BLaER1 (cell line): Measurements from ENCODE around the gene CDA.

Source experiments
- H3K27ac ChIP-seq: shearing (Covaris generic); formaldehyde crosslinking; 2 replicates; pipeline ENCODE4 v1.8.1; 2022
- H3K27me3 ChIP-seq: shearing (Covaris generic); formaldehyde crosslinking; 2 replicates; pipeline ENCODE4 v1.8.1; 2022
- H3K36me3 ChIP-seq: shearing (Covaris generic); formaldehyde crosslinking; 2 replicates; pipeline ENCODE4 v1.8.1; 2022
- H3K4me1 ChIP-seq: shearing (Covaris generic); formaldehyde crosslinking; 2 replicates; pipeline ENCODE4 v1.8.1; 2022
- H3K4me2 ChIP-seq: shearing (Covaris generic); formaldehyde crosslinking; 2 replicates; pipeline ENCODE4 v1.8.1; 2022
- H3K4me3 ChIP-seq: shearing (Covaris generic); formaldehyde crosslinking; 2 replicates; pipeline ENCODE4 v1.8.1; 2022
- H3K9ac ChIP-seq: shearing (Covaris generic); formaldehyde crosslinking; 2 replicates; pipeline ENCODE4 v1.8.1; 2022
- H3K9me3 ChIP-seq: shearing (Covaris generic); formaldehyde crosslinking; 2 replicates; pipeline ENCODE4 v1.8.1; 2022
- H4K20me1 ChIP-seq: shearing (Covaris generic); formaldehyde crosslinking; 2 replicates; pipeline ENCODE4 v1.8.1; 2022
- Cebpa-rat ChIP-seq: shearing (Covaris generic); IDR thresholded peaks from 2 replicates; pipeline ENCODE4 v1.8.1; 2022

CDA gene

DNA sequence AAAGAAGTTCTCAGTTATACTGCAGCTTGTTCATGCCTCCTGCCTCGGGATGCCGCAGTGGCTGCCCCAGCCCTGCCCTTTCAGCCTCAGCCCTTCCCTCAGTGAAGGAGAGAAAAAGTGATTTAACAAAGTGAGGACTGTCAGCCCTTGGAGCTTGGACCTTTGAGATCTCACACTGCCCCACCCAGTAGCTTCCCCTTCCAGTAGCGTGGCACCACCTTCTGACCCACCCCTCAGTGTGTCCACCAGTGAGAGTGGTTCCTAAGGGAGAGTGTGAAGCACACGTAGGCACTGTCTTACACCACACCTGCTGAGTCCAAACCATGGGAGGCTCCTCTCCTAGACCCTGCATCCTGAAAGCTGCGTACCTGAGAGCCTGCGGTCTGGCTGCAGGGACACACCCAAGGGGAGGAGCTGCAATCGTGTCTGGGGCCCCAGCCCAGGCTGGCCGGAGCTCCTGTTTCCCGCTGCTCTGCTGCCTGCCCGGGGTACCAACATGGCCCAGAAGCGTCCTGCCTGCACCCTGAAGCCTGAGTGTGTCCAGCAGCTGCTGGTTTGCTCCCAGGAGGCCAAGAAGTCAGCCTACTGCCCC is at the start of gene CDA:
Gene CDA (plus strand): TSS at position 464 of the 592 bp plus-strand sequence. CDS start 33 bp downstream, at position 497.
- no peaks in the 10 kb centered on the region for H3K36me3 ChIP-seq
- TF ChIP-seq Cebpa-rat, result no peak
- H3K27me3 ChIP-seq, result peaks cover 18% of the 10 kb centered on the region
- no peaks in the 10 kb centered on the region for H4K20me1 ChIP-seq
- H3K4me3 ChIP-seq, result no peak within 1 kb of the TSS
- H3K9ac ChIP-seq, result no peak within 1 kb of the TSS
- no peaks in the 10 kb centered on the region for H3K9me3 ChIP-seq
- H3K27ac ChIP-seq, result no peak within 1 kb of the TSS
- peaks cover 1% of the 10 kb centered on the region; the same call in 1 of the 2 replicates for H3K4me1 ChIP-seq
- no peak within 1 kb of the TSS for H3K4me2 ChIP-seq

GRCh38 chr1:20540281-20540680 is 48.6 kb upstream of the CDA start:
- Histone ChIP-seq H3K9ac (no peak overlapping the region), H3K36me3 (no peaks in the 10 kb centered on the region), H3K9me3 (no peaks in the 10 kb centered on the region), H3K4me2 (no peak overlapping the region), H3K27ac (no peak overlapping the region), H4K20me1 (no peaks in the 10 kb centered on the region), H3K4me1 (no peaks in the 10 kb centered on the region), H3K4me3 (no peak overlapping the region), H3K27me3 (no peaks in the 10 kb centered on the region)
- no peak for TF ChIP-seq Cebpa-rat

GRCh38 chr1:20546637-20547036 is 42.3 kb upstream of the CDA start:
- Histone ChIP-seq H3K4me2 (no peak overlapping the region), H3K4me1 (peaks cover 24% of the 10 kb centered on the region), H3K27me3 (peaks cover 1% of the 10 kb centered on the region; the same call in 1 of the 2 replicates), H3K27ac (no peak overlapping the region), H3K36me3 (no peaks in the 10 kb centered on the region), H3K9ac (no peak overlapping the region), H3K4me3 (no peak overlapping the region), H4K20me1 (peaks cover 16% of the 10 kb centered on the region), H3K9me3 (no peaks in the 10 kb centered on the region)
- no peak for TF ChIP-seq Cebpa-rat

DNA sequence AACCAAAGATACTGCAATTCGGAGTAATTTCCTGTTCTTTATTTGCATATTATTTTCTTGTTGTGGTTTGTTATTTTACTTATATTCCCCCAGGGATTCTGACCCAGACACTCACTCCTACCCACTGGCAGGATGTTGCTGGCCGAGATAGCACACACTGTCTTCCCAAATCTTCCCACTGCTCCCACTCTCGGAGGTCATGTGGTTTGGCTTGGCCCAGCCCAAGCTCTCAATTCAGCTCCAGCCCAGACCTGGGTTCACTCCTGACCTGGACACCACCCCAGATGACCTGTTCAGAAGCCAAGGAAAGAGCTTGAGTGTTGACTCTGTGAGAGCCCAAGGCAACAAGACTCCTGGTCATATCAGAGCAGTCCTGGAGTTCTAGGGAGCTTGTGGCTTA is 37.7 kb upstream of the CDA start:
- no peak overlapping the region for H3K27ac ChIP-seq

DNA sequence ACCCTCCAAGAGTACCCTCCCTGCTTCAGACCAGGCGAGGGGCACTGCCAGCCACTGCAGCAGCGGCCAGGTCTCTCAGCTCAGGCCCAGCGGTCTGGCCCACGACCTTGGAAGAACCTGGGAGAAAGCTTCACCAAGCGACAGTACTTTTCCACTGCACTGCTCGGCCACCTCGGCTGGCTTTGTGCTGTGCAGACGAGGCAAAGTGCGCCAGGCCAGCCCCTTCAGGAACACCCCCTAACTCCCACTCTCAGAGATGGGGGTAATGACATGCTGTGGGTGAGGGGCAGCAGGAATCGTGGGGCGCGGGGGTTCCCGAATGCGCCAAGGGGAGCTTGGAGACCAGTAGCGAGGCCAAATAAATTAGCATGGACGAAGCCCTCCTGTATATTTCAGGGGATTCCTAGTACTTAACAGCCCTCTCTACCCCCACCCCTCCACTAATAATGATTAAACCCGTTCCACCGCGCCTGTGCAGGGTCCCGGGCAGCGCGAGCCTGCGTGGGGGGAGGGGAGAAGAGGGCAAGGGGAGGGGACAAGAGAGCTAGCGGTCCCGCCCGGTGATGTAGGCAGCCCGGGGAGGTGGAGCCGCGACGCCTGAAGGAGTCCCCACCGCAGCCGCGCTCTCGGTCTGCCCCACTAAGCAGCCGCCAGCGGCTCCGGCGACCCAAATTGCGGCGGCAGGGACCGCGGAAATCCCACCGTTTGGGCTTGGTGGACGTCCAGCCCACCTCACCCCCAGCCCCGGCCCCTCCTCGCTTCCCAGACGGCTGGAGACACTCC is 36.8 kb upstream of the CDA start, which contains the start of gene FAM43B:
Gene FAM43B (plus strand): TSS at position 629 of the 783 bp plus-strand sequence. CDS start 401 bp downstream, outside the sequence.
- Histone ChIP-seq H3K9ac (no peak within 1 kb of the TSS; the same call in 1 of the 2 replicates), H3K36me3 (no peaks in the 10 kb centered on the region), H4K20me1 (peaks cover 38% of the 10 kb centered on the region), H3K4me3 (peak within 1 kb of the TSS; percentile 53), H3K4me2 (peak within 1 kb of the TSS; percentile 86), H3K27ac (no peak within 1 kb of the TSS), H3K9me3 (no peaks in the 10 kb centered on the region), H3K4me1 (peaks cover 39% of the 10 kb centered on the region), H3K27me3 (peaks cover 48% of the 10 kb centered on the region)
- no peak for TF ChIP-seq Cebpa-rat

More for the DNA sequence above, 37.7 kb upstream of the CDA start:
- no peak overlapping the region for H3K9ac ChIP-seq
- H3K4me1 ChIP-seq, result peaks cover 37% of the 10 kb centered on the region
- no peak for TF ChIP-seq Cebpa-rat
- H3K4me2 ChIP-seq, result peak overlapping the region; percentile 86
- no peak overlapping the region for H3K4me3 ChIP-seq
- H3K27me3 ChIP-seq, result peaks cover 45% of the 10 kb centered on the region
- peaks cover 38% of the 10 kb centered on the region for H4K20me1 ChIP-seq
- H3K36me3 ChIP-seq, result no peaks in the 10 kb centered on the region
- H3K9me3 ChIP-seq, result no peaks in the 10 kb centered on the region

DNA sequence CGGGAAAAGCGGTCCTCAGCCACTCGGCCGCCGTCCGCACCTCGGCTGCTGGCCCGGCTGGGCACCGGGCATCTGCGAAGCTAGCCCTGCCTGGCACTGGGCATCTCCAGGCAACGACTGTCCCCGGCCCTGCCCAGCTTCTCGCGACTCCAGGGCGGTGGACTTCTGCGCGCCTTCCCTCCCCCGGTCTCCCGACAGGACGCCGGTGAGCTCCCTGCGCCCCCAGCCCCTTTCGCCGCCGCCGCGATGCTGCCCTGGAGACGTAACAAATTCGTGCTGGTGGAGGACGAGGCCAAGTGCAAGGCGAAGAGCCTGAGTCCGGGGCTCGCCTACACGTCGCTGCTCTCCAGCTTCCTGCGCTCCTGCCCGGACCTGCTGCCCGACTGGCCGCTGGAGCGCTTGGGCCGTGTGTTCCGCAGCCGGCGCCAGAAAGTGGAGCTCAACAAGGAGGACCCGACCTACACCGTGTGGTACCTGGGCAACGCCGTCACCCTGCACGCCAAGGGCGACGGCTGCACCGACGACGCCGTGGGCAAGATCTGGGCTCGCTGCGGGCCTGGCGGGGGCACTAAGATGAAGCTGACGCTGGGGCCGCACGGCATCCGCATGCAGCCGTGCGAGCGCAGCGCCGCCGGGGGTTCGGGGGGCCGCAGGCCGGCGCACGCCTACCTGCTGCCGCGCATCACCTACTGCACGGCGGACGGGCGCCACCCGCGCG is 36.0 kb upstream of the CDA start:
- peak overlapping the region; percentile 86 for H3K4me2 ChIP-seq
- H3K9ac ChIP-seq, result no peak overlapping the region
- peak overlapping the region; percentile 53 for H3K4me3 ChIP-seq
- H3K27ac ChIP-seq, result no peak overlapping the region
- peaks cover 38% of the 10 kb centered on the region for H4K20me1 ChIP-seq
- H3K9me3 ChIP-seq, result no peaks in the 10 kb centered on the region
- peaks cover 48% of the 10 kb centered on the region for H3K27me3 ChIP-seq
- H3K36me3 ChIP-seq, result no peaks in the 10 kb centered on the region
- no peak for TF ChIP-seq Cebpa-rat
- H3K4me1 ChIP-seq, result peaks cover 42% of the 10 kb centered on the region

- peaks cover 39% of the 10 kb centered on the region for H3K4me1 ChIP-seq
- no peaks in the 10 kb centered on the region for H3K9me3 ChIP-seq
- no peaks in the 10 kb centered on the region for H3K36me3 ChIP-seq
- H3K27ac ChIP-seq, result no peak overlapping the region
- H3K4me3 ChIP-seq, result no peak overlapping the region
- peaks cover 36% of the 10 kb centered on the region for H4K20me1 ChIP-seq
- peaks cover 48% of the 10 kb centered on the region for H3K27me3 ChIP-seq
- no peak overlapping the region for H3K9ac ChIP-seq
- H3K4me2 ChIP-seq, result no peak overlapping the region
- TF ChIP-seq Cebpa-rat, result no peak
Observed at GRCh38 chr1:20555025-20555757, 33.7 kb upstream of the CDA start.

GRCh38 chr1:20555758-20556120 is 33.2 kb upstream of the CDA start:
- Histone ChIP-seq H4K20me1 (peaks cover 31% of the 10 kb centered on the region), H3K9me3 (no peaks in the 10 kb centered on the region), H3K27ac (no peak overlapping the region), H3K4me2 (no peak overlapping the region), H3K36me3 (no peaks in the 10 kb centered on the region), H3K4me3 (no peak overlapping the region), H3K9ac (no peak overlapping the region), H3K4me1 (peaks cover 33% of the 10 kb centered on the region), H3K27me3 (peaks cover 48% of the 10 kb centered on the region)
- no peak for TF ChIP-seq Cebpa-rat

- no peak for TF ChIP-seq Cebpa-rat
- Histone ChIP-seq H3K4me1 (0 out of 2 replicates have a peak, but pooled peaks cover 15% of the 10 kb centered on the region), H3K4me2 (no peak overlapping the region), H3K9ac (no peak overlapping the region), H3K36me3 (no peaks in the 10 kb centered on the region), H3K27me3 (peaks cover 31% of the 10 kb centered on the region), H3K4me3 (no peak overlapping the region), H3K9me3 (no peaks in the 10 kb centered on the region), H4K20me1 (peaks cover 6% of the 10 kb centered on the region; the same call in 1 of the 2 replicates), H3K27ac (no peak overlapping the region)
Observed at GRCh38 chr1:20558191-20558590, 30.7 kb upstream of the CDA start.
